Measurements from ENCODE around the gene NAV1.
"Not testable (repeated sequence)": the region's sequence is repeated elsewhere in the genome, so short reads cannot be mapped to it uniquely, and the experiment has no call there.

The NAV1 gene

DNA sequence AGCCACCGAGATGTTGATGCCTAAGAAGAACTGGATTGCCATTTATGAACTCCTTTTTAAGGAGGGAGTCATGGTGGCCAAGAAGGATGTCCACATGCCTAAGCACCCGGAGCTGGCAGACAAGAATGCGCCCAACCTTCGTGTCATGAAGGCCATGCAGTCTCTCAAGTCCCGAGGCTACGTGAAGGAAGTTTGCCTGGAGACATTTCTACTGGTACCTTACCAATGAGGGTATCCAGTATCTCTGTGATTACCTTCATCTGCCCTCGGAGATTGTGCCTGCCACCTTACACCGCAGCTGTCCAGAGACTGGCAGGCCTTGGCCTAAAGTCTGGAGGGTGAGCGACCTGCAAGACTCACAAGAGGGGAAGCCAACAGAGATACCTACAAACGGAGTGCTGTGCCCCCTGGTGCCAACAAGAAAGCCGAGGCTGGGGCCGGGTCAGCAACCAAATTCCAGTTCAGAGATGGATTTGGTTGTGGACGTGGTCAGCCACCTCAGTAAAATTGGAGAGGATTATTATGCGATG, 18.8 kb upstream of the NAV1 start:
- not testable (repeated sequence) for DNase-seq (ENCODE audit: low read depth, low spot score)

DNA sequence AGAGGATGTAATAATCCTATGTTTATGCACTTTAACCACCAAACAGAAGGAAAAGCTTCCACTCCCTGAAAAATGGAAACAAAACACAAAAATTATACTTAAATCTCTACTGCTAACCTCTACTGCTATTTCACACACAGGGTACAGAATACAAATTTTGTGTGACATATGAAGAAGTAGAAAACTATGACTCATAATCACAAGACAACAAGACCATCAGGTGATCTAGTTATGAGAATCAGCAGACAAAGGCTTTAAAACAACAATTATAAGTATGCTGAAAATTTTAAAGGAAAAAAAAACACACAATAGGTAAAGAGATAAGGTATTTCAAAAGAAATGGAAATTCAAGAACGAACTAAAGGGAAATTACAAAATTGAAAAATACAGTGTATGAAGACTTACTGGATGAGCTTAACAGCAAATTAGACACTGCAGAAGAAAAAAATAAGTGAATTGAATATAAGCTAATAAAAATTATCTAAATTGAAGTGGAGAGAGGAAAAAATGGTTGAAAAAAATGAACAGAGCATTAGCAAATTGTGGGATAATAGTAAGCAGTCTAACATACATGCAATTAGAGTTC, 13.6 kb upstream of the NAV1 start:
- no peak for DNase-seq (ENCODE audit: low read depth, low spot score)

DNA sequence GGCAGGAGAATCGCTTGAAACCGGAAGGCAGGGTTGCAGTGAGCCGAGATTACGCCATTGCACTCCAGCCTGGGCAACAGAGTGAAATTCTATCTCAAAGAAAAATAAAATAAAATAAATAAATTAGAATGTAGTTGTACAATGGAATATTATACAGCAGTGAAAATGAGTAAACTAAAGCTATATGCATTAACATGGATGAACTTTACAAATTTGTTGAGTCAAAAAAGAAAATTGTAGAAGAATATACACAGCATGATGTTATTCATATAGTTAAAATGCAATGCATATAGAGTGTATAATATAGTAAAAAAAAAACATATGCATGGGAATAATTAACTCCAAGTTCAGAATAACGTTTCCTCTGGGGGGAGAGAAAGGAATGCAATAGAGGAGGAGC, 11.0 kb upstream of the NAV1 start:
- no peak for DNase-seq (ENCODE audit: low read depth, low spot score)

DNA sequence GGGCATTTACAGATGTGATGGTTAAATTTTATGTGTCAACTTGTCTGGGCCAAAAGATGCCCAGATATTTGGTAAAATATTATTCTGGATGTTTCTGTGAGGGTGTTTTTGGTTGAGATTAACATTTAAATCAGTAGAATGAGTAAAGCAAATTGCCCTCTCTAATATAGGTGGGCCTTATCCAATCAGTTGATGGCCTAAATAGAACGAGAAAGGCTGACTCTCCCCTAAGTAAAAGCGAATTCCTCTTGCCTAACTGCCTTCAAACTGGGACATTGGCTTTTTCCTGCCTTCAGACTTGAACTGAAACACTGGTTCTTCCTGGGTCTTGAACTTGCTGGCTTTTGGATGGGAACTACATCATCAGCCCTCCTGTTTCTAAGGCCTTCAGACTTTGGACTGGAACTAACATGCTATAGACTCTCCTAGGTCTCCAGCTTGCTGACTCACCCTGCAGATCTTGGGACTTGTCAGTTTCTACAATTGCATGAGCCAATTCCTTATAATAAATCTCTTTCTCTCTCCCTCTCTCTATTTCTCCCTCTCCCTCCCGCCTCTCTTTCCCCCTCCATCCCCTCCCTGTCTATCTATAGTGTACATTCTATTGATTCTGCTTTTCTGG, 10.2 kb upstream of the NAV1 start:
- DNase-seq (ENCODE audit: low read depth, low spot score) = no peak

DNA sequence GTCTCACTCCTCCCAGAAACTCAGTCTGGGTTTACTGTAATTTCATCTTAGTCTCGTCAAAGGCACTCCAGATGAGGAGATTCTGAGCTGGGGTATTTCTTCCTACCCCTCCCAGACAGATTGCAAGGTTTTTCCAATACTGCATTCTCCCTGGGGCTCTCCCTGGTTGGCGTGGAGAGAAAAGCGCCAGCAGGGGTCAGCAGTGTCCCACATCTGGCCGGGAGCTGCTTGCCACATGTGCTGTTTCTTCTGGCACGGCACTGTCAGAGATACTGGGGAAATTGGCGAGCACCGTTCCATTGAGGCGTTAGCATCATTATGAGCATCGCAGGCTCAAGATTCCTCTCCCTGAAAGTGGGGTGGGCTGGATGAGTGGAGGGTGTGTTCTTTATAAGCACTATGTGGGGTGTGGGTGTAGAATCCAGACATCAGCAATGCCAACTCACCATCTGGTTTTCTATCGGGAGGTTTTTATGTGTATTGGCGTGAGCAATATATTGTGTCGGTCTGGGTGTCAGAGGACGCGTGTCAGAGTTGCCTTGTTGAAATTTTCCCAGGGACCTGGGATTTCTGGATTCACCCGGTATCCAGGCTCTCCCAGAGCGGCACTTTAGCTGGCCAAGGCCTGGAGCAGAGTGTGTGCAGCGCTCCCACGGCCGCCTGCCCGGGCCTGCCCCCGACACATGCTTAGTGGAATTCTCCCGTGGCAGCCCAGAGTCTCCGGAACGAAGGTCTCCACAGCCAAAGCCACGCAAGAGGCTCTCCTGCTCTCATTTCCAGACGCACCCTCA, 8.0 kb upstream of the NAV1 start:
- DNase-seq (ENCODE audit: low read depth, low spot score) = peak; percentile 68

DNA sequence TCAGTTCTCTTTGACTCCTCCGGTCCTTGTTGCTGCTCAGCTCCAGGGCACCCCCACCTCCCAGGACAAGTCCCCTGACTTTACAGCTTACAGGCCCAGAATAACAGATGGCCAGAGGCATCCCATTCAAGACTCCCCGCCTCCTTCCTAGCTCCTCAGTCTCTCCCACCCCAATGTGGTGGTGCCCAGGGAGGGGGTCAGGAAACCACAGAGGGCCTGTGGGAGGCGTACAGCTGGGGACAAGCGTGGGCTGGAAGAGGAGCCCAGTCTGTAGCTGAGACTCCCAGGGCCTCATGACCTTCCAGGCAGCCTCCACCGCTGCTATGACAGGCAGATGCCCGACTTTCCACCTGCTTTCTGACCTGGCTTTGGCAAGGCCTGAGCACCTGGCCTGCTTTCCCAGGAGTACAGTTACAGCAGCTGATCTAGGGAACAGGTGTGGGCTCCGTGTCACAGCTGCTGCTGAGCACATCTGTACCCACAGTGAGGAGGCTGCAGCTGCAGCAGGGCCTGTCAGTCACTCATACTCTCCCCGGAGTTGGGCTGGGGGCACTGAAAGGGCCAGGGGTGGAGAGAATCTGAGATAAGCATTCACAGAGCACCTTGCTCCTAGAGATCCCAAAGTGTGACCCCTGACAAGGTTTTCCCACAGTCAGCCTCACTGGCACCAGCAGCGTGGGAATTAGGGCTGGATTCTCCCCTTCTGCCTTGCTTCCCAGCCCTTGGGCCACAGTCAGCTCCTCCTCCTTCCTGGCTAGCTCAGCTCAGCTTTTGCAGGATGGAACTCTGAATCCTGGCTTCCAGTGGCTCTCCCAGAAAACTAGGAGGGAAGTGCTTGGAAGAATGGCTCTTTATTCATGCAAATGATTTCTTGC, 7.1 kb upstream of the NAV1 start:
- no peak for DNase-seq (ENCODE audit: low read depth, low spot score)

DNA sequence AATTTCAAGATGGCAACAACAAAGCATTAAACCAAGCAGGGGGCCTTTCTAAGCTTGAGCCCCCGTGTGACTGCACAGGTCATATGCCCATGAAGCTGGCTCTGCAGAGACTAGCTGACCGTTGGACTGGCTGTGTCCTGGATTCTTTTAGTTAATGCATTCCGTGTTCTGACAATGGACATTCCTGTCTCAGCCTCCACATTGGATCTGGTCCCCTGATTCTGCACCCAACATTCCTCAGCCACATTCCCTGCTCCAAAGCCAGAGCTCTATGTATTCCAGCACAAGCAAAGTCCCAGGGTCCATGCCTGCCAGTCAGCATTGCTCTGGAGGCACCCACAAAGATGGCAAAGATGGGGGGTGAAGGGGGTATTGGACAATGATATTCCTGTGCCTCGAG, 5.1 kb upstream of the NAV1 start:
- no peak for DNase-seq (ENCODE audit: low read depth, low spot score)

DNA sequence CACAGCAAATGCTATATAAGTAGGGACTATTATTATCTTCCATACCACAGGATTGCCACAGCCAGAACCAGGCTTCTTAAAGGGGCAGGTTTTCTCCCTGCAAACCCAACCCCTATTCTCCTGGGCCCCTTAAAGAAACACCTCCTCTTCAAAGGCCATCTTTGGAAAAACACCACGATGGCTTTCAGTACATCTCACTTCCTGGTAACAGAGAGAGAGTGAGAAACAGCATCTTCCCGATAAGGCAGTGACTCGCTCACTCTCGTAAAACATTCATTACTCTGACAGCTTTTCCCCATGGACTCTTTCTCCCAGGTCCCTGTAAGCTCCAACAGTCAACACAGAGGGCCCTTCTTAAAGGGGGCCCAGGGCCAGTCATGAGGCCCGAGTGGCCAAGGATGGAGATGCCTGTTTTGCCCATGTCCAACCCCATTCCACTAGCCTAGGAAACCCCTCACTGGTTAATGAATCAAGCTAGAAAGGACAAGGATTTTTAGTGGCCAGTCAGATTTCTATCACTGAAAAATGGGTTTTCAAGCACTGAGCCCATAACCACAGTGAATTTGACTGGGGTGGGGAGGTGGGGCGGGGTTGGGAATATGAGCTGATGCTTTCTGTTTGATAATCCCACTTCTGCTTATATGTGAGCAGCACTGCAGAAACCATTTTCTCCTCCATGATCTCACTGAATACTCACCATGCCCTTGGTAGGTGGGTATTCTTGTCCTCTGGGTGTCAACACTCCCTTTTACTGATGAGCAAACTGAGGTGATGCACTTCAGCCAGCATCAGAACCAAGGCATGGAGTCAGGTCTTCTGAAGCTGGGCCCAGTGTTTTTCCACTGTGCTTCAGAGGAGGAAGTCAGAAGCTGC, 3.6 kb upstream of the NAV1 start:
- DNase-seq (ENCODE audit: low read depth, low spot score) = no peak

DNA sequence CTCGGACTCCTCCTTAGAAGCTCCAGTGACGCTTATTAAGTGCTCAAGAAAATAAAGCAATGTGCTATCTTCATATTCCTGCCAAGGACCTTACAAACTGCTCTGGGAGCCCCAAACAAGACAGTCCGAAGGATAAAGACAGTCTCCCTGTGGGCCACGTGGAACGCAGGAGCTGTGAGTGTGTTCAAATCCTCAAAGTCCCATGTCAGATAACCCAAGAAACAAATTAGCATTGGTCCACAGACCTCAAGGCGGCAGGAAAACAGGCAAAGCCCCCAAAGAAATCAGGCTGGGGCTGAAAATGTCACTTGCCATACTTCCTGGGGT, 3.0 kb upstream of the NAV1 start:
- no peak for DNase-seq (ENCODE audit: low read depth, low spot score)

DNA sequence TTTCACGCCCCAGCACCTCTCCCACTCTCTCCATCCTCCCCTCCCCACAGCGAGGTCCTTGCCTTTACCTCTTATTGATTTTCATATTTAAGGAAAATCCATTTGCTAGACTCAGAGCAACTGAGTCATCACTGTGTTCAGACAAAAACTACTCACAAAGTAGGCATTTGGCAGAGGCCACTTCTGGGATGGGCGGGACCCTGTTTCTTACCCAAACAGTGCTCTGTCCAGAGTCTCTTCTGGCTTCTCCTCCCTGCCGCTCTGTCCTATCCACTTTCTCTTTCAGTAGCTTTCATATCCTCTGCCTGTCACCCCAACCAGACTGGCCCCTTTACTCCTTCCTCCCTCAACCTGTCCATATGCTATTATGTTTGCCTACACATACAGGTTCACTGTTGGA, 2.4 kb upstream of the NAV1 start:
- DNase-seq (ENCODE audit: low read depth, low spot score) = no peak

DNA sequence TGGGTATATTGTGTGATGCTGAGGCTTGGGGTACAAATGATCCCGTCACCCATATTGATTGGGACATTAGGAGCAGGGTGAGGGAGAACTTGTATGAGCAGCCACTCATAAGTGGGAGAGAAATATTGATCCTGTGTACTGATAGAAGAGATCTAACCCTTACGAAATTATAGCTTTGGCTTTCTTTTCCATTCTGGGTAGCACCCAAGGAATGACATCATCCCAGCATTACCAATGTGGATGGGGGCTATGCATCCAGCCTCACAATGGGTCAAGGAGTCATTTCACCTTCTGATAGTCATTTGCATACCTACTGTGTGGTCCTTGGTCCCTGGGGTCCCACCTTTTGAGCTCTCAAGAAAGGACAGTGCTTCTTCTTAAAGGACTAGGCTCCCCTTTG, 1.9 kb upstream of the NAV1 start:
- DNase-seq (ENCODE audit: low read depth, low spot score) = no peak

DNA sequence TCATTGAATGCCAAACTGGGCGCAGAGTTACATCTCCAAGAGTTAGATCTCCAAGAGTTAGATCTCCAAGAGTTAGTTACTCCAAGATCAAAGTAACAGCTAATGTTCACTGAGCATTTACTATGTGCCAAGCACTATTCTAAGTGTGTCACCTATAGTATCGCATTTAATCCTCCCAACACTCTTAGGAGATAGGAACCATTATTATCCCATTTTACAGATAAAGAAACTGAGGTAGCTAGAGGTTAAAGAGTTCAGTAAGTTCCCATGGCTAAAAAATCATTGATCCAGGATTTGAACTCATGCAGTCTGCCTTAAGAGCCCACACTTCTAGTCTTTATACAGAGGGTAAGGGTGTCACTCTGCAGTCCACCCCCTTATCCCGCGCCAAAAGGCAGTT, 1.5 kb upstream of the NAV1 start:
- no peak for DNase-seq (ENCODE audit: low read depth, low spot score)

DNA sequence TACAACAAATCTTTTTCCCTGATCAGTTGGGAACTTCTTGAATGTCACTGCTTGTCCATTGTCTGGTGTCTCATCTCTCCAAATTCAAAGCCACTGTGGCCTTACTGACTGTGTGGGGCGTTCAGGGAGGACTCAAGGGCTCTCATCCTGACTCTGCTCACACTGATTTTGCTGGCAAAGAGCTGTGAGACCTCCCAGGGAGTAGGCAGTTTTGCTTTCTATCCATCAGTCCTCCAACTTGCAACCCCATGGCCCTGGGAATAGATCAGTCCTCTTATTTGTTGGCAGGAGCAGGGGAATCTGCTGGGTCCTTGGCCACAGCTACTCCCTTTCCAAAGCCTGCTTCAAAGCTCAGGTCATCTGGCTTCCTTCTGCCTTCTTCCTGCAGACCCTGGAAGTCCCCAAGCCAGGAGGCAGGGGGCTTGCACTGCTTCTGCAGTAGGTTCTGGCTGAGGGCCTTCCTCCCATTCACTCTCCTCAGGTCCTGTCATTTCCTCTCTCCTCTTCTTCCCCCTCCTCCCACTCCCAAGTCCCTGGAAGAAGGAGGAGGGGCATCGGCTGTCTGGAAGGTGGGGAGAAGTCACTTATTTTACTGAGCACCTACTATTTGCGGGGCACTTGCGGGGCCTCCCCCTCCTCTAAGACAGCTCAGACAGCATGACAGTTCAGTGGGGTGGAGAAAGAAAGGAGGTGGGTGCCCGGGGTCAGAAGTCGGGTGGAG, 876 bp upstream of the NAV1 start:
- no peak for DNase-seq (ENCODE audit: low read depth, low spot score)

DNA sequence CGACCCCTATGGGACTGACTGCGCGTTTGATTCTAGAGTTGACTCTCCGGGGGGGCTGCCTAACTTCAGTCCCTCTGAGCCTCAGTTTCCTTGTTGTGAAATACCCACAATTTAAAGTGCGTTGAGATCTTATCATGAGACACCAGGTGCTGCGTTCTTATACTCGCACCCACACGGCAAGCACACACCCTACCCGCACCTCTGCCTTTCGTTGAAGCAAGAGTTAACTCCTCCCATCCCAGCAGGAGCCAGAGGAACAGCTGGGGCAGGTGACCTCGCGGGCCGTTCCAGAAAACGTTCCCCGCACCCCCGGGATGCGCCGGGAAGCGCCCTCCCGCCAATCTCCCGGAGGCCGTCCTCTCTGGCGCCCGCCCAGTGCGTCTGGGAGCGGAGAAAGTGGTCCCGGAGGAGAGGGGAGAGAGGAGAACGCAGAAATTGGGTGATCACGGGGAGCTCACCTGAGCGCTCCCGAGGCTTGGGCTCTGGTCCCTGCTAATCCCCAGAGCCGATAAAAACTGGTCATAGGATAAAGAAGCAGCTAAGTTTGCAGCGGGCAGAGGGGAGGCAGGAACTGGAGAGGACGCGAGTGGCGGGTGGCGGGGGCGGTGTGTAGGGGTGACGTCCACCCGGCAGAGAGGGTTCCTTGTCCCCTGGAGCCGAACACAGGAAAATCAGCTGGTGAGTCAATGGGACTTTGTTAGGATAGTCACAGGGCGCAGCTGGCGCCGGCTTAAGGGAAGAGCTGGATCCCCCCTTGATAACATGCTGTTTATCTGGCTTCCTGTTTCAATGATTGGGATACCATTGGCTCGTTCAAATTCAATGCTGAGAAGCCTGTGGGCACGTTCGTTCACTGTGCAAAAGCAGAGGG, 869 bp downstream of the NAV1 start:
- DNase-seq (ENCODE audit: low read depth, low spot score) = no peak

DNA sequence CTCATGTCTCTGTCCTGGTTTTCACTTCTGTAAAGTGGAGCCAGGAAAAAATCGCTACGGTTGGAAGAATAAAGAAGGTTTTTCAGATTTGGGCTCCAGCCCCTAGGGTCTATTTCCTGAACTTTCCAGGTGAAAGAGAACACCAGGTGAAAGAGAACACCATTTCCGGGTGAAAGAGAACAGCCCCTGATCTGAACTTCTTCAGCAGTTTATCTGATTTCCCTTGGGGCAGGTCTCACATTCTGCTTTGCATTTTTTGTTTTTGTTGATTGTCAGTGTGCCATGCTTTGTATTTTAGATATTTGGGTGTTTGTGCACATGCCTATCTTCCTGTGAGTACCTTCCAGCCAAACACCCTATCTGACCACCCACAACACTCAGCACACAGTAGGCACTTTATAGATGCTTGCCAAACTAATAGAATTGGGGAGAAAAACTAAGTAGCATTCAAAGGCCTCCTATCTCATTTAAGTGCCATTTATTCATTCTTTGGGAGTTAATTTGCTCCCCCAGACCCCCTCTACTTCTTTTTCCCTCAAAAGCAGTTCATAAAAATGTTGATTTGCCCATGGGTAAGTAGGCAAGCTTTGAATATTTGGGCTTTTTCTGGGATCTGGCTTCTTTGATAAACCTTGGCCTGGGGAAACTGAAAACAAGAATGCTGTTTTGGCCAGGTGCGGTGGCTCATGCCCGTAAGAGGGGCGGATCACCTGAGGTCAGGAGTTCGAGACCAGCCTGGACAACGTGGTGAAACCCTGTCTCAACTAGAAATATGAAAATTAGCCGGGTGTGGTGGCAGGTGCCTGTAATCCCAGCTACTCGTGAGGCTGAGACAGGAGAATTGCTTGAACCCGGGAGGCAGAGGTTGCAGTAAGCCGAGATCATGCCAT, 2.2 kb downstream of the NAV1 start:
- no peak for DNase-seq (ENCODE audit: low read depth, low spot score)

DNA sequence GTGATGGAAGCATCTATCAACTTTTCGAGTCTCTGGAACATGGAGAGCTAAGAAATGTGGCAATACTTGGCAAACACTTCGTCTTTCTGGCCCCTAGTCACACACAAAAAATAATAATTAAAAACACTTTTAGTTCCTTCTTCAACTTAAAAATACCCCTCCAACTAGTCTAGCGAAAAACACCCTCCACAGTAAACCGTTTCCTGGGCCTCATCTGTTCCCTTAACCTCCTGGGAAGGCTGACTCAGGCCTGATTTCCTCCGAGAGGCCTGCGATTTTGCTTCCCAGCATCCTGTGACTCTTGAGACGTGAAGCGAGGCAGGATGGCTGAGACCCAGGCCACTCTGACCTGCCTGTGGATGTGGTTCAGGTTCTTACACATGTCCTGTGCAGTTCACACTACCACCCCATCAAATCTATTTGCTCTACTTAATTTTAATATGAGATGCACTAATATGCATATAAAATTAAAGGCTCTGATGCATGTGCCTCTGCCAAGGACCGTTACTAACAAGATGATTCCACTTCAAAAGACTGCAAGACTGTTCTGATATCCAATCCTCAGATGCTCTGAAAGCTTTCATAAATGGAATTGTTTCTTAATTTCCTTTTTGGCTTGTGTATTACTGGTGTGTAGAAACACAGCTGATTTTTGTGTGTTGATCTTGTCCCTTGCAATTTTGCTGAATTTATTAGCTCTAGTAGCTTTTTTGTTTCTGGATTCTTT, 3.5 kb downstream of the NAV1 start:
- DNase-seq (ENCODE audit: low read depth, low spot score) = no peak

DNA sequence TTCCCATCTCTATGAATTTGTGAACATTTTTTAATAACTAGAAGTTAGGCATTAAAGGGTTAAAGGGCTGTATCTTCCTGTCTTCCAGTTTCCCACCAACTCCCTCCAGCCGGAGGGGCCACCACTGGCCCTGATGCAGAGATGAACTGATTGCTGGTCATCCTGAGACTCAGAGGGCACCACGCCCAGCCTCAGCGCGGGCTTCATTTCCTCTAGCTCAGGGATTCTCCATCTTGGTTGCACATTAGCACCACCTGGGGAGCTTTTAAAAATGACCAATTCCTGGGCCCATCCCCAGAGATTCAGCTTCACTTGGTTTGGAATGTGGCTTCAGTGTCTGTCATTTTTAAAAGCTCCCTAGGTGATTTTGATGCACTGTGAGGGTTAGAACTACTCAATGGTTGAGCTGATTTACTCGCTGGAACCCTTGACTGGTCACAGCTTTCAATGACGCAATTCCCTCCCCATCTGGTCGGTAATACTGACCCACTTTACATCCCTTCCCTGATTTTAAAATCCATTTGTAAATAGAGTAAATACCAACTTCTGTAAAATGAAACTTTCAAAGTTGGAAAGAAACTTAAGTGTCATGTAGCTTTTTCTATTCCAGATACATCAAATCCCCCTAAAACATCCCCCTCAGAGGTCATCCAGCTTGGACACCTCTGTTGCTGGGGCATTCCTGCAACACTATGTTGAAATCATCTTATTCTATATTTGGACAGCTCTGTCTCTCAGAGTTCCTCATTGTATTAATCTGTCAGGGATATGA, 5.1 kb downstream of the NAV1 start:
- DNase-seq (ENCODE audit: low read depth, low spot score) = no peak
